ENCODE data around the gene DIS3L2. TPM values are rescaled to one million over a fixed set of nuclear protein-coding genes. Genes with fewer than 3 reads are reported as not detected.

The DIS3L2 gene
- total RNA-seq, 1 experiment from 2014 or later, result 39.1 TPM

DNA sequence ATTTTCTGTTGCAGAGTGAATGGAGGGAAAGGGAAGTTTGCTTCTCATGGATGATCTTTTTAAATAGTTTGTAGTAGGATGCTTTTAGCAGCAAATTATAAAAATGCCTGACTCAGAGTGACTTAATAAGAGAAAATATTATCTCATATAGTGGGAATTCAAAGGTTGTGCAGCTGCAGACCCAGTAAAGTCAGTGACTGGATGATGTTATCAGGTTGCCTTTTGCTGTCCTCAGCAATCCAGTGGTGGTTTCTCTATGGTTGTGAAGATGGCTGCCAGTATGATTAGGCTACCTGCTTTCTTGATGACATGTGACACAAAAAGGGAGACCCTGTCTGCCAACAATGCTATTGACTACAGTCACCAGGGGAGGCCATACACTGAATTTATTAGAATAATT is 184.8 kb downstream of the DIS3L2 start:
- CTCF ChIA-PET, result no interaction called here
- Histone ChIP-seq H3K4me1 (replicated peaks; ENCODE audit: insufficient read depth) (no peaks in the 10 kb centered on the region), H3K27ac (no peak overlapping the region), H3F3A (ENCODE audit: insufficient read depth, low read depth) (no peaks in the 10 kb centered on the region), H2AFZ (no peak overlapping the region), H3K27me3 (ENCODE audit: insufficient read depth, low read depth) (no peaks in the 10 kb centered on the region), H3K9me2 (ENCODE audit: insufficient read depth) (no peaks in the 10 kb centered on the region), H3K4me2 (no peak overlapping the region), H3K9me3 (ENCODE audit: insufficient read depth, low read depth) (no peaks in the 10 kb centered on the region), H4K20me1 (ENCODE audit: insufficient read depth) (no peaks in the 10 kb centered on the region), H3K79me2 (ENCODE audit: low read depth) (no peaks in the 10 kb centered on the region), H3K4me3 (no peak overlapping the region), H3K36me3 (ENCODE audit: low read depth) (no peaks in the 10 kb centered on the region; the same call in 1 of the 2 replicates)
- BruUV-seq (replicated peaks), result no TSS peak
- TF ChIP-seq EZH2 (IDR thresholded peaks at IDR 0.05; ENCODE audit: low read depth), result no peak
- TF ChIP-seq, protein P1, sequence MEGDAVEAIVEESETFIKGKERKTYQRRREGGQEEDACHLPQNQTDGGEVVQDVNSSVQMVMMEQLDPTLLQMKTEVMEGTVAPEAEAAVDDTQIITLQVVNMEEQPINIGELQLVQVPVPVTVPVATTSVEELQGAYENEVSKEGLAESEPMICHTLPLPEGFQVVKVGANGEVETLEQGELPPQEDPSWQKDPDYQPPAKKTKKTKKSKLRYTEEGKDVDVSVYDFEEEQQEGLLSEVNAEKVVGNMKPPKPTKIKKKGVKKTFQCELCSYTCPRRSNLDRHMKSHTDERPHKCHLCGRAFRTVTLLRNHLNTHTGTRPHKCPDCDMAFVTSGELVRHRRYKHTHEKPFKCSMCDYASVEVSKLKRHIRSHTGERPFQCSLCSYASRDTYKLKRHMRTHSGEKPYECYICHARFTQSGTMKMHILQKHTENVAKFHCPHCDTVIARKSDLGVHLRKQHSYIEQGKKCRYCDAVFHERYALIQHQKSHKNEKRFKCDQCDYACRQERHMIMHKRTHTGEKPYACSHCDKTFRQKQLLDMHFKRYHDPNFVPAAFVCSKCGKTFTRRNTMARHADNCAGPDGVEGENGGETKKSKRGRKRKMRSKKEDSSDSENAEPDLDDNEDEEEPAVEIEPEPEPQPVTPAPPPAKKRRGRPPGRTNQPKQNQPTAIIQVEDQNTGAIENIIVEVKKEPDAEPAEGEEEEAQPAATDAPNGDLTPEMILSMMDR (conservative IDR thresholded peaks at IDR 0.05), result no peak
- DNase-seq, result no peak
- POLR2A ChIA-PET (ENCODE audit: unreplicated experiment), result no interaction called here
- intact Hi-C loops (cut with micrococcal nuclease; ENCODE audit: unreplicated experiment), result loop anchor here (10.0 kb wide), 1 partner anchor 149 kb away; no protein-coding TSS in a partner anchor

GRCh38 chr2:232147440-232148077 is 186.0 kb downstream of the DIS3L2 start:
- H3K36me3 ChIP-seq (ENCODE audit: low read depth), result no peaks in the 10 kb centered on the region
- no peaks in the 10 kb centered on the region for H3K9me2 ChIP-seq (ENCODE audit: insufficient read depth)
- POLR2A ChIA-PET (ENCODE audit: unreplicated experiment), result no interaction called here
- BruUV-seq (replicated peaks), result no TSS peak
- TF ChIP-seq, protein P1 (conservative IDR thresholded peaks at IDR 0.05), result no peak
- no peaks in the 10 kb centered on the region for H4K20me1 ChIP-seq (ENCODE audit: insufficient read depth)
- CTCF ChIA-PET, result no interaction called here
- H3K4me1 ChIP-seq (replicated peaks; ENCODE audit: insufficient read depth), result no peaks in the 10 kb centered on the region
- H2AFZ ChIP-seq, result no peak overlapping the region
- DNase-seq, result no peak
- H3K27ac ChIP-seq, result no peak overlapping the region
- H3F3A ChIP-seq (ENCODE audit: insufficient read depth, low read depth), result no peaks in the 10 kb centered on the region
- no peak overlapping the region for H3K4me3 ChIP-seq
- H3K4me2 ChIP-seq, result no peak overlapping the region
- intact Hi-C loops (cut with micrococcal nuclease; ENCODE audit: unreplicated experiment), result loop anchor here (10.0 kb wide), 1 partner anchor 147 kb away; no protein-coding TSS in a partner anchor
- H3K9me3 ChIP-seq (ENCODE audit: insufficient read depth, low read depth), result no peaks in the 10 kb centered on the region
- H3K79me2 ChIP-seq (ENCODE audit: low read depth), result no peaks in the 10 kb centered on the region
- no peaks in the 10 kb centered on the region for H3K27me3 ChIP-seq (ENCODE audit: insufficient read depth, low read depth)

- Histone ChIP-seq H3K4me1 (replicated peaks; ENCODE audit: insufficient read depth) (no peaks in the 10 kb centered on the region), H3K27me3 (ENCODE audit: insufficient read depth, low read depth) (no peaks in the 10 kb centered on the region), H3K9me3 (ENCODE audit: insufficient read depth, low read depth) (no peaks in the 10 kb centered on the region), H3K4me2 (no peak overlapping the region), H3F3A (ENCODE audit: insufficient read depth, low read depth) (no peaks in the 10 kb centered on the region), H2AFZ (no peak overlapping the region), H3K27ac (no peak overlapping the region), H3K79me2 (ENCODE audit: low read depth) (no peaks in the 10 kb centered on the region), H3K36me3 (ENCODE audit: low read depth) (no peaks in the 10 kb centered on the region), H3K9me2 (ENCODE audit: insufficient read depth) (no peaks in the 10 kb centered on the region), H4K20me1 (ENCODE audit: insufficient read depth) (no peaks in the 10 kb centered on the region), H3K4me3 (no peak overlapping the region)
- TF ChIP-seq, protein P1 (conservative IDR thresholded peaks at IDR 0.05), result no peak
- TF ChIP-seq EZH2 (IDR thresholded peaks at IDR 0.05; ENCODE audit: low read depth), result no peak
- DNase-seq, result no peak
- ChIA-PET CTCF (no interaction called here), POLR2A (ENCODE audit: unreplicated experiment) (no interaction called here)
- intact Hi-C loops (cut with micrococcal nuclease; ENCODE audit: unreplicated experiment), result no loop called here
- no TSS peak for BruUV-seq (replicated peaks)
Measured at GRCh38 chr2:232162187-232162586, 200.7 kb downstream of the DIS3L2 start.
